PC-9 (cell line): Measurements from ENCODE around the gene ADGRB3.

Source experiments
- EZH2 ChIP-seq: fragments of 200-600 bp; sonication (generic); IDR thresholded peaks from 2 replicates; pipeline ENCODE4 v1.8.0; 2017; ENCODE audit warnings: antibody characterized with exemption, low read depth
- TF ChIP-seq, protein P1 (sequence below): fragments of 200-600 bp; sonication (generic); conservative IDR thresholded peaks from 2 replicates; pipeline ENCODE4 v1.6.1; 2017; ENCODE audit warnings: mixed run types, antibody characterized with exemption, mild to moderate bottlenecking, moderate library complexity

DNA sequence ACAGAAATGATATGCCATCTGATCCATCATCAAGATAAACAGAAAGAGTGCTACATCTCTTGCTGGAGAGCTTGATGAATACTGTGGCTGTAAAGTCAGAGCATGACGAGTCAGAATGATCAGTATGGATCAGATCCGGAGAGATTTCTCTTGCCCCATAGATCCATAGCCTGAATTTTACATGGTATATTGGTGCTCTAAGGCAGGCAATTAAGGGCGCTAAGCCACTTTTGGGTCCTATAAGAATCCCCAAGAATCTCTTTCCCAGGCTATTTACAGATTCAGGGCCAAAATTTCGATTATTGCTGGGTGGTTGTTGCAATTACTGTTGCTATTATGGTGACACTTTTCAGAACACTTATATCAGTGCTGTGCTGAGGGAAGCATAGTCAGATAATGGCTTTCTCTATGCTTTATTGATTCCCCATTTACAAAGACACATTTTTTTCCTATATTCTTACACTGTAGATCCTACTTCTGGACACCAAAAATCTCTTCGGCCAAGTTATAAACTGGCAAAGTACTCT is 94.4 kb downstream of the ADGRB3 start:
- no peak for TF ChIP-seq EZH2
- TF ChIP-seq, protein P1, sequence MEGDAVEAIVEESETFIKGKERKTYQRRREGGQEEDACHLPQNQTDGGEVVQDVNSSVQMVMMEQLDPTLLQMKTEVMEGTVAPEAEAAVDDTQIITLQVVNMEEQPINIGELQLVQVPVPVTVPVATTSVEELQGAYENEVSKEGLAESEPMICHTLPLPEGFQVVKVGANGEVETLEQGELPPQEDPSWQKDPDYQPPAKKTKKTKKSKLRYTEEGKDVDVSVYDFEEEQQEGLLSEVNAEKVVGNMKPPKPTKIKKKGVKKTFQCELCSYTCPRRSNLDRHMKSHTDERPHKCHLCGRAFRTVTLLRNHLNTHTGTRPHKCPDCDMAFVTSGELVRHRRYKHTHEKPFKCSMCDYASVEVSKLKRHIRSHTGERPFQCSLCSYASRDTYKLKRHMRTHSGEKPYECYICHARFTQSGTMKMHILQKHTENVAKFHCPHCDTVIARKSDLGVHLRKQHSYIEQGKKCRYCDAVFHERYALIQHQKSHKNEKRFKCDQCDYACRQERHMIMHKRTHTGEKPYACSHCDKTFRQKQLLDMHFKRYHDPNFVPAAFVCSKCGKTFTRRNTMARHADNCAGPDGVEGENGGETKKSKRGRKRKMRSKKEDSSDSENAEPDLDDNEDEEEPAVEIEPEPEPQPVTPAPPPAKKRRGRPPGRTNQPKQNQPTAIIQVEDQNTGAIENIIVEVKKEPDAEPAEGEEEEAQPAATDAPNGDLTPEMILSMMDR: no peak
